GM10248 (cell line): ENCODE data around the gene TTLL7.

ENCODE experiments used
- CTCF ChIA-PET: fragments of 300-600 bp; sonication (Branson Sonifier 250); formaldehyde crosslinking; extraction: SDS; loops from one replicate; lab custom pipeline; 2021; ENCODE audit warnings: antibody characterized with exemption; lab: Yijun Ruan, JAX
- POLR2A ChIA-PET: fragments of 350-650 bp; sonication (Branson Sonifier 250); formaldehyde crosslinking; extraction: SDS; loops from one replicate; lab custom pipeline; 2020; ENCODE audit warnings: antibody characterized with exemption; lab: Yijun Ruan, JAX
- DNase-seq: peaks from one replicate; pipeline ENCODE4 v3.0.0; 2012; ENCODE audit errors: extremely low spot score
- CTCF ChIP-seq: IDR thresholded peaks from 2 replicates; pipeline ENCODE4 v1.5.1; 2012; ENCODE audit warnings: mild to moderate bottlenecking, low read depth; ENCODE audit errors: extremely low read depth, missing control alignments, control extremely low read depth

Gene TTLL7

GRCh38 chr1:83838573-83838972, 160.4 kb downstream of the TTLL7 start:
- TF ChIP-seq CTCF = no peak
- ChIA-PET POLR2A (no interaction called here), CTCF (interaction anchor here (1.3 kb wide), 1 partner anchor 20 kb away, joined by 3 read pairs; no protein-coding TSS in a partner anchor)
- no peak for DNase-seq

- DNase-seq = no peak
- no peak for TF ChIP-seq CTCF
- CTCF ChIA-PET = no interaction called here
- POLR2A ChIA-PET = no interaction called here
These were observed 162.4 kb downstream of the TTLL7 start for GRCh38 chr1:83836543-83836942.

- no peak for TF ChIP-seq CTCF
- ChIA-PET POLR2A (no interaction called here), CTCF (no interaction called here)
- no peak for DNase-seq
These were observed 164.2 kb downstream of the TTLL7 start for GRCh38 chr1:83834621-83835264.

GRCh38 chr1:83832194-83832593, 166.7 kb downstream of the TTLL7 start:
- ChIA-PET CTCF (interaction anchor here (0.8 to 1.1 kb wide), 3 partner anchors 8 to 17 kb away, joined by 3 to 4 read pairs (median 4); no protein-coding TSS in a partner anchor), POLR2A (no interaction called here)
- no peak for DNase-seq
- no peak for TF ChIP-seq CTCF

GRCh38 chr1:83829106-83829505, 169.8 kb downstream of the TTLL7 start:
- ChIA-PET POLR2A (no interaction called here), CTCF (interaction anchor here (1.2 to 1.6 kb wide), 2 partner anchors 13 to 18 kb away, joined by 3 to 5 read pairs; no protein-coding TSS in a partner anchor)
- DNase-seq = no peak
- TF ChIP-seq CTCF = no peak

- ChIA-PET CTCF (interaction anchor here (1.6 kb wide), 1 partner anchor 18 kb away, joined by 3 read pairs; no protein-coding TSS in a partner anchor), POLR2A (no interaction called here)
- no peak for DNase-seq
- TF ChIP-seq CTCF = no peak
These were observed 170.5 kb downstream of the TTLL7 start for GRCh38 chr1:83828456-83828855.
